ENCODE measurements around the gene MAP4K2. TPM values are rescaled to one million over a fixed set of nuclear protein-coding genes. Genes with fewer than 3 reads are reported as not detected.
A peak's percentile ranks its signal among the peaks of the same experiment; 100 is the strongest.

The MAP4K2 gene
- total and polyA plus RNA-seq, 9 of the 15 experiments (the other 6 are each of a cell fraction or from before 2014, with no cell fraction given), result 0.13 to 14.5 (median 7.3) TPM

DNA sequence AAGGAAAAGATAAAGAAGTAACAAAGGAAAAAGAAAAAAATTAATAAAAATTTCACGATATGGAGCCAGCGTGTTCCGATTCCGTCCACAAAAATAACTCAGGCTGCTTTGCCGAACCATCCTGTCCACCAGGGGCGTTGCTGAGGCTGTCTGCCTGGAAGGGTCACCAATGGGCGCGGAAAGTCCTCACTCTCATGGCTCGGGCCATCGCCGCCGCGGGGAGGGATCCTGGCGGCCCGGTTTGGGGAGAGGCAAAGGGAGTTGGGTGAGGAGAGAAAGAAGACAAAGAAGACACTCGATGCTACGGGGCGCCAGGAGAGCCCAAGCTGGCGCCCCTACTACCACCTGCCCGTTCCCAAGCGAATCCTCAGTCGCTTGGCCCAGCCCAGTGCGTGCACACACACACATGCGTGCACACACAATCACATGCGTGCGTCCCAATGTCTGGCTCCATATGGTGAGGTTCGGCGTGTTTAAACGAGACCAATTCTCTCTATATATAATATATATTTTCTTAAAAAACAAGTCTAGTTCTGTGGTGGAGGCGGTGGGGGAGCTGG, 37.6 kb downstream of the MAP4K2 start (continued):
- no peak for TF ChIP-seq ZSCAN32 (CRISPR knock-in tag; IDR thresholded peaks at IDR 0.05)
- TF ChIP-seq, protein P1, sequence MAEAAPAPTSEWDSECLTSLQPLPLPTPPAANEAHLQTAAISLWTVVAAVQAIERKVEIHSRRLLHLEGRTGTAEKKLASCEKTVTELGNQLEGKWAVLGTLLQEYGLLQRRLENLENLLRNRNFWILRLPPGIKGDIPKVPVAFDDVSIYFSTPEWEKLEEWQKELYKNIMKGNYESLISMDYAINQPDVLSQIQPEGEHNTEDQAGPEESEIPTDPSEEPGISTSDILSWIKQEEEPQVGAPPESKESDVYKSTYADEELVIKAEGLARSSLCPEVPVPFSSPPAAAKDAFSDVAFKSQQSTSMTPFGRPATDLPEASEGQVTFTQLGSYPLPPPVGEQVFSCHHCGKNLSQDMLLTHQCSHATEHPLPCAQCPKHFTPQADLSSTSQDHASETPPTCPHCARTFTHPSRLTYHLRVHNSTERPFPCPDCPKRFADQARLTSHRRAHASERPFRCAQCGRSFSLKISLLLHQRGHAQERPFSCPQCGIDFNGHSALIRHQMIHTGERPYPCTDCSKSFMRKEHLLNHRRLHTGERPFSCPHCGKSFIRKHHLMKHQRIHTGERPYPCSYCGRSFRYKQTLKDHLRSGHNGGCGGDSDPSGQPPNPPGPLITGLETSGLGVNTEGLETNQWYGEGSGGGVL (CRISPR knock-in tag; IDR thresholded peaks at IDR 0.05), result no peak
- no peak for TF ChIP-seq PHF21A (IDR thresholded peaks at IDR 0.05; ENCODE audit: borderline replicate concordance, low read depth)
- no peak for TF ChIP-seq MAFG (tag; conservative IDR thresholded peaks at IDR 0.05)
- no peak for TF ChIP-seq CSDE1 (IDR thresholded peaks at IDR 0.05)
- no peak for TF ChIP-seq FOS (IDR thresholded peaks at IDR 0.05; ENCODE audit: extremely low read depth, insufficient read length)
- TF ChIP-seq ZBTB1 (CRISPR knock-in tag; IDR thresholded peaks at IDR 0.05; ENCODE audit: borderline replicate concordance, low read depth), result no peak
- no peak for TF ChIP-seq SMARCE1 (IDR thresholded peaks at IDR 0.05)
- peak; percentile 7 for TF ChIP-seq FIP1L1 (IDR thresholded peaks at IDR 0.05; ENCODE audit: low read depth, low read length, poor library complexity, severe bottlenecking)
- peak; percentile 69 for TF ChIP-seq RBFOX2 (IDR thresholded peaks at IDR 0.05; ENCODE audit: low read depth, low read length)
- TF ChIP-seq, protein P2, sequence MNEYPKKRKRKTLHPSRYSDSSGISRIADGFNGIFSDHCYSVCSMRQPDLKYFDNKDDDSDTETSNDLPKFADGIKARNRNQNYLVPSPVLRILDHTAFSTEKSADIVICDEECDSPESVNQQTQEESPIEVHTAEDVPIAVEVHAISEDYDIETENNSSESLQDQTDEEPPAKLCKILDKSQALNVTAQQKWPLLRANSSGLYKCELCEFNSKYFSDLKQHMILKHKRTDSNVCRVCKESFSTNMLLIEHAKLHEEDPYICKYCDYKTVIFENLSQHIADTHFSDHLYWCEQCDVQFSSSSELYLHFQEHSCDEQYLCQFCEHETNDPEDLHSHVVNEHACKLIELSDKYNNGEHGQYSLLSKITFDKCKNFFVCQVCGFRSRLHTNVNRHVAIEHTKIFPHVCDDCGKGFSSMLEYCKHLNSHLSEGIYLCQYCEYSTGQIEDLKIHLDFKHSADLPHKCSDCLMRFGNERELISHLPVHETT (CRISPR knock-in tag; conservative IDR thresholded peaks at IDR 0.05 in 1 of 2, IDR thresholded peaks at IDR 0.05 in 1 of 2), result no peak

All from K562 (cell line).